Stimulated activated naive CD4-positive, alpha-beta T cell treated with Interleukin-2 at 50 U/mL for 16 hours (primary cell): Measurements from ENCODE around the gene SPTLC3.
"Not testable (repeated sequence)": the region's sequence is repeated elsewhere in the genome, so short reads cannot be mapped to it uniquely, and the experiment has no call there.

Experiments used
- DNase-seq: peaks from one replicate; lab custom pipeline; 2025; lab: John Stamatoyannopoulos, UW

The SPTLC3 gene

GRCh38 chr20:13008761-13009681 lies at the start of gene SPTLC3:
SPTLC3 (plus strand) TSS chr20:13008972; CDS start chr20:13009268, 296 bp downstream.
- DNase-seq, result no peak

- no peak for DNase-seq
Measured at GRCh38 chr20:12961725-12962124, 47.0 kb upstream of the SPTLC3 start.

GRCh38 chr20:12962895-12963294 lies 45.9 kb upstream of the SPTLC3 start:
- no peak for DNase-seq

DNA sequence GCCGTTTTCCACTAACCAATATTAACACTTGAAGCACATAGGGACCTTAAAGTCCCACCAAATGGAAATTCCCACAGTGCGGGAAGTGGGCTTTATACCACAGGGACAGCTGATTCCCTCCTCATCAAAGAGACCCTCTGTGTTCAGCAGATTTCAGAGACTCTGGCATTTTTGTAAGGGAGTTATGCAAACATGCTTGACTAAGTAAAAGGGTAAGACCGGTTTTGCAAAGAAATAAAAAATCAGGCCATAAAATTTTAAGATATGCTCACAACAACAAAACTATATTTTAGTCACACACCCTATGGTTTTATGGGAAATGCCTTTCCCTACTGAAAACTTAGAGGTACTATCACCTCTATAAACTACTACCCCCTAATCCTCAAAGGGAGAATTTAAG lies 45.4 kb upstream of the SPTLC3 start:
- DNase-seq, result no peak

DNA sequence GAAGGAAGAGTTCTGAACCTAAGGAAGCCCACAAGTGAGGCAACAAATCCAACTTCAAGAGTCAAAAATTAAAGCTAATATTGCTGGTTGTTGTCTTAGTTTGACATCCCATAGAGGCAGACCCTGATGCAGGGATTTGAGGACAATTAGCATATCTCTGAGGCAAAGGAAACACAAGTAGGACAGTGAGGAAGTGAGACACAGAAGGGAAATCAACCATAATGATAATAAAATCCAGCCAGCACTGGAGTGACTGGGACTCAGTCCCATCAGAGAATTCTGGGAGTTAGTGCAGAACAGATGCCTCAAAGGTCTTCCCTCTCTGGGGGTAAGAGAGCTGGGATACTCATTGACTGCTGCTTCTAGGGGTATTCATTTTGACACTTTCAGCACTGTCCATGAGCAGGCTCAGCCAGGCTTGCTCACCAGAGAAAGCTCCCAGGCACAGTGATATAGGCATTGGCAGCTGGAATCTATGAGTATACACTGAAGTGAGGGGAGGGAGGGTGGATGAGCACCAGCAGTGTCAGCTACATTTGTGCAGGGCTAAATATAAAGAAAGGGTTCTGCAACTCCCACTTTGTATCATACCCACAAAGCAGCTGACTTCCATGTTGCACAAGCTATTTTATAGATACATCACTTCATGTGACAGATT lies 43.4 kb upstream of the SPTLC3 start:
- DNase-seq, result no peak

DNA sequence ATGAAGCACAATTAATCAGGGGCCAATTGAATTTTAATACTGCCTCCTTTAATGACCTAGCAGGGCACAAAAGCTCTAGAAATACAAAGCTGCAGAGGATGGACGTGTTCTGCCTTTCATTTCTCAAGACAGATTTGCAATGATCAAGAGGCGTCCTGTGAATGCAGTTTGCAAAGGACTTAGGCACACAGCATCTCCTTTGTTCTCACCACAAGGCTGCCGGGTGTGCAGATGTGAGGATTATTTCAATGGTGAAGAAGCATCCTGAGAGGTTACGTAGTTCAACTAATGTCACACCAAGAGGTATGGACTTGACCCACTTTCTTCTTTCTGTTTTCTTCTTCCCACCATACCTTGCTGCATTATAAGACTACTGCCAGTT lies 42.9 kb upstream of the SPTLC3 start:
- DNase-seq, result no peak

DNA sequence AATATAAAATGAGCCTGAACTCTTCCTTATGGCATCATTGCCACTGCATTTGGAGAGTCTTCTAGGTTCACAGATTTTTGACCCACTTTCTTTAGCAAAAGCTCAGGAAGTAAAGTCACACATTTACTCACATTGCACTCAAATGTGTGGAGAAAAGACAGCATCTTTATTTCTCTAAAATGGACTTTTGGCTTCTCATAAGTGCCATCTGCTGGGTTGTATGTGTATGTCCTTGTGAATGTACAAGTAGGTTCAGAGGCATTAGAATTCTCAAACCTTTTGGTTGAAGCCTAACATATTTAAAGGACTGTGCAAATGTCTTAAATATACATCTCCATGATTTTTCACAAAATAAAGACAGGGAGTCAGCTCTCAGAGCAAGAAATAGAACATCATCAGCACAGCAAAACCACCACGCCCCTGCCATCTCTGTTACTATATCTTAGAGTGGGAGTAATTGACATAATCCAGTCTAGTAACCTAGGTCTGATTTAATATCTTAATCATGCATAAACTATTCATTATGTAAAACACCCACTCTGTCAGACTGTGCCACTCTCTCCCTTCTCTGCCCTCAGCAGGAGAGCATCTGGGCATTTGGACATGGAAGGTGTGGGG lies 42.2 kb upstream of the SPTLC3 start:
- no peak for DNase-seq

DNA sequence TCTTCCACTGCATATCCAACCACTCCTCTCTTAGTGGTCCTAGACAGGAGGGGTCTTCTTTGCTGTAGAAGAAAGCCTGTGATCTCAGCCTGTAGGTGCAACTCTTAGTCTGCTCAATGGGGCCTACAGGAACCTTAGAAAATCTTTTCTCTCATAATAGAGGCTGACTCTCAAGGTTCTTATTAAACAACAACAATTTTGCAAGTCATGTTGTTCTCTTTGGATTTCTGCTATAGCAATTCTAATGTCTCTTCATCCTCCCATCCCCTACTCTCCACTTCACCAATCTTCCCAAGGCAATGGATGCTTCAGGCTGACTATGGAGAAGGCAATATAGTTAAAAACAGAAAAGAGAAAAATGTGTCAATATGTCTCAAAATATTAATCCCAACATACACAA lies 40.8 kb upstream of the SPTLC3 start:
- DNase-seq, result no peak

DNA sequence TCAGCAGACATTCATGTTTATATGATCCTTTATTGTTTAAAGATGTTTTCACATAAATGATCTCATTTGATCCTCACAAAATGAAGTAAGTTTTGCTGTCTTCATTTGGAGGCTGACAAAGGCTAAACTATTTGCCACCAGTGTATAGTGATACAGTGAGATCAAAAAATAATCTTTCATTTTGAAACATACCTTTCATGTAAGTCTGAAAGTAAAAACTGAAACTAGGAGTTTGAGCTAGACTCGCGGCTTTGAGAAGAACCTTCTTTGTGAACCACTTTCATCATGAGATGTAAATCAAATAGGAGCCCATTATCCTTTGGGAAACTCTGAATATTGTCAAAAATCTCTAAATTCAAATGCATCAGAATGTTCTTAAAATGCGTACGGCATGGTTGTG lies 40.3 kb upstream of the SPTLC3 start:
- DNase-seq, result no peak

GRCh38 chr20:12969071-12969669 lies 39.6 kb upstream of the SPTLC3 start:
- no peak for DNase-seq

GRCh38 chr20:12970372-12970821 lies 38.4 kb upstream of the SPTLC3 start:
- DNase-seq, result no peak

DNA sequence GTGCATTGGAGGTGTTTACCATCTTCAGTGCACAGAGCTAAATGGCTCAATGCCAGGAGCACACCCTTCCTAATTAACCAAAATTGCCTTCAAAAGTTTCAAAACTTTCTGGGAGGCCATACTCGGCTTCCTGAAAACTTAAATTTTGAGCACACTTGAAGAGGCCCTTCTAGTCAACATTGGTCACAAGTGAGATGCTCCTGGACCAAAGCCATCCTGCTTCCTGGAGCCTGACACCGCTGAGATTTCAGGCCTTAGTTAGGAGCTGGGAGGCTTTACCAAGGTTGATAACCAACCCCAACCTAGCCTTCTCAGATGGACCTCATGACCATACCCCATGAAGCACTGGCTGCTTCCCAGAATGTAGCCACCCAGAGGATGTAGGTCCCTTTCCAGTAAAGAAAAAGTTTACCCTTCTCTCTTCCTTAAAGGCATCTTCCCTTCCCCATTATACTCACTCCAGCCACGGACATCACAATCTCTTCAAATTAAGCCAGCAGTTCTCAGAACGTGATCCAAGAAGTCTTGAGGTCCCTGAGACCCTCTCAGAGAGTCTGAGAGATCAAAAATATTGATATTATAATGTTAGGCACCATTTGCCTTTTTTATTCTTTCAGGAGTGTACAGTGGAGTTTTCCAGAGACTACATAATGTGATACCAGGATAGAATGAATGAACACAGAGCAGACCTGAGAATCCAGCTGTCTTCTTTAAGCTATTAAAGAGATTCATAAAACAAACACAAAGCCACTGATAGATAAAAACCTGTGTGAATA lies 32.8 kb upstream of the SPTLC3 start:
- DNase-seq, result no peak

- no peak for DNase-seq
Measured at GRCh38 chr20:12976720-12977309, 32.0 kb upstream of the SPTLC3 start.

DNA sequence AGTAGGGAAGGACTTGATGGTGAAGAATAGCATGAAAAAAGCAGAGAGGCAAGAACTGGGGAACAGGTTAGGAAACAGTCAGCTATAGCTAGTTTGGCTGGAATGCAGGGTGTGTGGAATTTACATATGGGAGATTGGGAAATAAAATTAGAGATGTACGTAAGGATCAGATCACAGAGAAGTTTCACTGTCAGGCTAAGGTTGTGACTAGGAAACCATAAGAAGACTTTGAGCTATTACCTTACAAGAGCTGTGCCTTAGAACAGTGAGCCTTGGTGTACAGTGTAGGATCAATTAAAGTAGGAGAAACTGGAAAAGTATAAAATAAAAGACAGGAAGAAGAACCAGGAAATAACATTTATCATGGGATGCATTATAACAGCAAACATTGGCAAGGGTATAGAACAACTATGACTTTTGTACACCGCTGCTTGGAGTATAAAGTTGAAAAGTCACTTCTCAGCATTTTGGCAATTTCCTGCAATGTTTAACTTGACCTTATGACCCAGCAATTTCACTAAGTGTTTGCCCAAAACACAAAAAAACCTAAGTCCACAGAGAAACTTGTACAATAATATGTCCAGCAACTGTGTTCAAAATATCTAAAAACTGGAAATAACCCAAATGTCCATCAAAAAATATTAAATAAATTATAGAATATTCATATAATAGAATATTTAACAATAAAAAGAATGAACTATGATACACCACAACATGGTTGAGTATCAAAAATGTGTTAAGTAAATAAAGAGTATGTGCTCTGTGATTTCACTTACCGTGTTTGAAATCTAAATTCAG lies 31.2 kb upstream of the SPTLC3 start:
- DNase-seq, result no peak

DNA sequence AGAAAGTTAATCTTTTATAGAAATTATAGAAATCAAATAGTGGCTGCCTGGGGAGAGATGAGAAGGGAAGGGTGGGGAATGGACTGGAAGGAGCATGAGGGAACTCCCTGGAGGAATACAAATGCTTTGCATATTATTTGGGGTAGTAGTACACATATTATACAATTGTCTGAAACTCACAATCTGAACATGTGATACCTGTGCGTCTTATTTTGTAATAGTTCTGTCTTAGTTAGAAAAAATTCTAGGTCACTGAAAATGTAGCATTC lies 30.7 kb upstream of the SPTLC3 start:
- no peak for DNase-seq

DNA sequence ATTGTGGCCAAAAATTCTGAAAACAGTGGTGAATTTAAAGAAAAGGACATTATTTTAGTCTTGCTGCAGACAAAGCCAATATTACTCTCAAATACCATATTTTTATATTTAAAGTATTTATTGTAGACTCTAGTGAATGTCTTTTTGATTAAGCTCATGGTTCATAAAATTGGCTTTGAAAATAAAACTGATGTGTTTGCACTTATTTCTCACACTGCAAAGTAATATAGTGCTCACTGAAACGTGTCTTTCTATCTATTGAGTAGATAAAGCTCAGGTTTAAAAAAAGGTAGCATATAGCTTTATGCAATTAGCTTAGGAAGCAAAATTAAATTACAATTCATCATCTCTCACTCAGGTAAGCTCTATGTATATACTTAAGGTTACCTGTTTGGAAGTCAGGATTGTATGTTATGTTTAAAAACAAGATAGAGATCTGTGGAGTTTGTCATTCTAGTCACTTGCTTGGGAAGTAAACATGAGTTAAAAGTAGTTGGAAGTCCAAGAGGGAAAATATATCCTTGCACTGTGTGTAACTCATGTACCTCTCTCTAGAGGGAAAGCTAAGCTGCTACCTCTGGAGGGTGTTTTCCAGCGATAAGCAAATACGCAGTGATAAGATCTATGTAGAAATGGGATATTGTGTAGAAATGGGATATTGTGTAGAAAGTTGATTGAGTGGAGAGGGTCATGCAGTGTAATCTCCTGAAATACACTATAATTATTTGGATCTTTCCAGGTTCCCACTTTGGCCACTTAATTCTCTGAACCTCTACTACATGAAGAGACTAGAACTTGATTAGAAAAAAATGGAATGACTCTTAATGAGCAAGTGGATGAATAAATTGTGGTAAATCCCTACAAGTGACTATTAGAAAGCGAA lies 29.9 kb upstream of the SPTLC3 start:
- no peak for DNase-seq

DNA sequence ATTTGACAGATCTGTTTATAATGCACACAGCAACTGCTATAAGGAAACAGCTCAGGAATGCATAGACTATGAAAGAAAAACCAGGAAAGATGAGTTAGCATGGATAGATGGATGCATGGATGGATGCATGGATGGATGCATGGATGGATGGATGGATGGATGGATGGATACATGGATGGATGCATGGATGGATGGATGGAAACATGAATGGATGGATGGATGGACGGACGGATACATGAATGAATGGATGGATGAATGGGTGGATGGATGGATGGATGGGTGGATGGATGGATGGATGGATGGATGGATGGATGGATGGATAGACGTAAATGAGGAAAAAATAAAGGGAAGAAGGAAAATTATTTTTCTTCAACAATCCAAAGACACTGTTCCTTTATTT lies 29.1 kb upstream of the SPTLC3 start:
- DNase-seq, result not testable (repeated sequence)

DNA sequence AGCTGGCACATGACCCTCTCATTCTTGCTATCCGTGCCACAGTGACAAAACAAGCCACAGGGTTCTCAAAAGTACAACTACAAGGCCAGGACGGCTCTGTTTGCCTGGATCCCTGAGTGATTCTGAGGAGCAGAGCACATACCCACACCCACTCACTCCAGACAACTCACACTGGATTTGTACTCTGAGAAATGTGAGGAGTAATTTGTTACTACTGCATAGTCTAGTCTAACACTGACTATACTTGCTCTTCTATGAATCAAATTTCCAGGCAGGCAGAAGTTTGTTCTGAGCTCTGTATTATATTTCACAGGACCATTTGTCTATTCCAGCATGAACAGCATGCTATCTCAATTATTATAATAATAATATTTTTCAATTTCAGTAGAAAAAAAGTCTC lies 26.7 kb upstream of the SPTLC3 start:
- no peak for DNase-seq

GRCh38 chr20:12984069-12984765 lies 24.6 kb upstream of the SPTLC3 start:
- no peak for DNase-seq
